Measurements from ENCODE around the gene ZNF341.
A peak's percentile ranks its signal among the peaks of the same experiment; 100 is the strongest.

Gene ZNF341

DNA sequence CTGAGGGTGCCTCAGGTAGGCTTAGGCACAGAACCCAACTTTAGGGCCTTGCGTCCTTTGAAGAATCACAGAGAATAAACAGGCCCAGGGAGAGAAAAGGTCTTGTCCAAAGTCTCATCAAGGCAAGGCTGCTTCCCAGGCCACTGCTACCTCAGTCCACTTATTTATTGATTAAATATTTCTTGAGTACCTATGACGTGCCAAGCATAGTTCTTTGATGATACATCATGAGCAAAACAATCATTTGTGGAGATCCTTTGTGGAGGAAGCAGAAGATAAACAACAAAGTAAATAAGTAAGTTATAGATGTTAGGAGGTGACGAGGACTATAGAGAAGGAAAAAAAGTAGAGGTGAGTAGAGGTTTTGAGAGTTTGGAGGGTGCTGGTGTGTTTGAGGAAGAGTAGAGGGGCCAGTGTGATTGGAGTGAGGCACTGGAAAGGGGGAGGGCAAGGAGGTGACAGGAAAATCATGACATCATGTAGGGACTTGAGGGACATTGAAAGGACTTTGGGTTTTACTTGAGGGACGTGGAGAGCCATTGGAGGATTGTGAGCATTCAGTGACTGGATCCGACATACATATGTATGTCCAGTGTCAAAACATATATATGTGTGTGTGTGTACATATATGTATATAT is 65.2 kb downstream of the ZNF341 start:
- no peak for DNase-seq

DNA sequence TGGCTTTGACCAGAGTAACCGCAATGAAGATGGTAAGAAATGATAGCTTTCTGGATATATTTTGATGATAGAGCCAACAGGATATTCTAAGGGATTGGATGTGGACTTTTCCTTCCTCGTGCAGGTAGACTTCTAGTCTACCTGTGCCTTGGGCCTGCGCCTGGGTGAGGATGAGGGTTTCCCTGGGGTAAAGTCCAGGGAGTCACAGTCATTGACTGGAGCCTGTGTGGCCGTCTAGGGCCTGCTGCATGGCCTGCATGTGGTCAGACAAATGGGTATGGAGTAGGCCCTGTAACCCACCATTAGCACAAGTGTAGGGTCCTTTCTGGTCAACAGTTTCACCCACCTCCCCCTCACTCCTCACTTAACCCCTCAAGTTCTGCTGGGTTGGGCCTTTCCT is 66.6 kb downstream of the ZNF341 start:
- no peak for DNase-seq

DNA sequence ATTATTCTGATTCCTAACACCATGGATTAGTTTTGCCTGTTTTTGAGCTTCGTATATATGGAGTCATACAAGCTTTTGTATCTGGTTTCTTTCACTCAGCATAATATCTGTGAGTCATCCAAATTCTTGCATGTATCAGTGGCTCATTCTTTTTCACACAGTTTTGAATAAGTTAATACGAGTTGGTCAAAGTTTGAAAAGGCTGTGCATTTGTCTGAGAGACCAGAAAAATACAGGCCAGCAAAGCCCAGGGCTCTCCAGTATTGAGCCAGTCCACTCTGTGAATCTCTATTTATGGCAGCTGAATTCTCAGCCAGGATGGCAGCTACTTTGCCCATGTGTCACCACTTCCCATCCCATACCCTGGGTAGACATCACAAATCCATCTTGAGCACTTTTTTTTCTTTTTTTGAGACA is 72.1 kb downstream of the ZNF341 start:
- DNase-seq: no peak

DNA sequence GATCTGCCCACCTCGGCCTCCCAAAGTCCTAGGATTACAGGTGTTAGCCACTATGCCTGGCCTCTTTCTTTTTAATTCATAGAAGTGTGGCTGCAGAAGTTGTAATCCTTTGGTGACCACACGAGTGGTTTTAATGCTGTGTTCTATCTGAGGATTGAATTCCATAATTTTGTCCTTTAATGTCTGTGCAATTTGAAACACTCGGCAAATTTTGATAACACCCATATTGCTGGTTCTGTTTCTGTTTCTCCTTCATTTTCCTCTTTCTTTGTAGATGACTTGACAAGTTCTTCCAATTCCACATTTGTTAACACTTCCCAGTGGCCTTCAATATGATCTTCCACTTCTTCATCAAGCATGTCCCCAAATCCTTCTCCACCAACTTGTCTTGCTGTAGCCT is 76.6 kb downstream of the ZNF341 start:
- DNase-seq: no peak

DNA sequence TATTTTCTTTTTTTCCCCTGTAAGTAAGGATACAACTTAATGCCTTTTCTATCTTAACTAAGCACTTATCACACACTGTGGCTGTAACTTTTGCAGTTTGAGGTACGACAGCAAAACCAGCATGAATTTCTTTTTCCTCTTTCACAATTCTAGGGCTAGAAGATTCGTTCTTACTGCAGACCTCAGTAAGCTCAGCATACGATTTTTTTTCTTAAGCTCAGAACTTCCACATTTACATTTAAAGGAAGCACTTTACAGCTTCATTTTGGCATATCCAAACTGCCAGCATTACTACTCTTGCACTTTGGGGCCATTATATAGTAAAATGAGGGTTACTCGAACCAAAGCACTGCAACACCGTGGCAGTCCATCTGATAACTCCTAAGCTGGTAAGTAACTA is 78.5 kb downstream of the ZNF341 start:
- no peak for DNase-seq

DNA sequence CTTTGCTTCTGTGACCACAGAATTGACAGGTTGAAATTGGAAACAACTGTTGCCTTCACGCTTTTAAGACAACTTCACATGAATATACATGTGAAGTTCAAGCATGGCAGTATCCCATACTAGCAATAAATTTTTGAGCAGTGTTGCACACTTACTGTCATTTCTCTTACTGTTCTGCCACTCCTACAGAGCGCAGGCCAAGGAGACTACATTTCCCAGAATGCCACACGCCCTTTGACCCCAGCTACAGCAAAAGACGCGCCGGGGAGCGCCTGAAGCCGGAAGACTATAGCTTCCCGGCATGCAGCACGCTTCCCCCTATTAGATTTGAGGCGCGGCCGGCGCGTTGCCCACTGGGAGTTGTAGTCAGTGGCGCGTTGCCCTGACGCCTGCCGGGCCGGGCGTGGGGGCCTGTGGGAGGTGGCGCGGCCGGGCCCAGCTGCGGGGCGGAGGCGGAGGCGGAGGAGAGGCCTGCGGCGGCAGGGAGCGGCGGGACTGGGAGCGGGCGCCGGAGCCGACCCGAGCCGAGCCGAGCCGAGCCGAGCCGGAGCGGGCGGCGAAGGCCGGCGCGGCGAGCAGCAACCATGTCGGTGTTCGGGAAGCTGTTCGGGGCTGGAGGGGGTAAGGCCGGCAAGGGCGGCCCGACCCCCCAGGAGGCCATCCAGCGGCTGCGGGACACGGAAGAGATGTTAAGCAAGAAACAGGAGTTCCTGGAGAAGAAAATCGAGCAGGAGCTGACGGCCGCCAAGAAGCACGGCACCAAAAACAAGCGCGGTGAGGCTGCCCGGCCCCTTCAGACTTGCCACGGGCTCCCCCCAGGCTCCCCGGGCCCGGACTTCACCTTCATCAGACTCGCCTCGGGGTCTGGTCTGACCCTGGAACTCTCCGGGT is 79.3 kb downstream of the ZNF341 start, which contains the start of gene CHMP4B:
Gene CHMP4B (plus strand): TSS at position 464 of the 891 bp plus-strand sequence. CDS start 121 bp downstream, at position 585.
- peak; percentile 96 to 98 (median 98) for DNase-seq

DNA sequence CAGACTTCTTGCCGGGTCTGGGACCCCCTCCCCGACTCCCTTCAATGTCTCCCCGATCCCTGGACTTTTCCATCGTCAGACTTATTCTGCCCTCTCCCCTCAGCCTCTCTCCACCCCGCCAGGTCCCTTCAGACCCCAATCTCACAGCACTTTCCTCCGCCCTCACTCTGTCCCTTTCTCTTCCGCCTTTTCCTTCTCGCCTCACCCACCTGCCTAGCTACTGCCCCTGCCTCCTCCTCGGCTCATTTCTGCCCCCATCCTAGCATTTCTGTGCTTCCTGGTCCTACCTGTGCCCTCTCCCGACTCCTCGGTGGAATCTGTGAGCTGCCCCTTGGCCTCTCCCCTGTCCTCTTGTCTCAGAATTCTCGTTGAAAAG is 80.0 kb downstream of the ZNF341 start:
- DNase-seq: peak in 2 of 5 donors; percentile 5 to 12

DNA sequence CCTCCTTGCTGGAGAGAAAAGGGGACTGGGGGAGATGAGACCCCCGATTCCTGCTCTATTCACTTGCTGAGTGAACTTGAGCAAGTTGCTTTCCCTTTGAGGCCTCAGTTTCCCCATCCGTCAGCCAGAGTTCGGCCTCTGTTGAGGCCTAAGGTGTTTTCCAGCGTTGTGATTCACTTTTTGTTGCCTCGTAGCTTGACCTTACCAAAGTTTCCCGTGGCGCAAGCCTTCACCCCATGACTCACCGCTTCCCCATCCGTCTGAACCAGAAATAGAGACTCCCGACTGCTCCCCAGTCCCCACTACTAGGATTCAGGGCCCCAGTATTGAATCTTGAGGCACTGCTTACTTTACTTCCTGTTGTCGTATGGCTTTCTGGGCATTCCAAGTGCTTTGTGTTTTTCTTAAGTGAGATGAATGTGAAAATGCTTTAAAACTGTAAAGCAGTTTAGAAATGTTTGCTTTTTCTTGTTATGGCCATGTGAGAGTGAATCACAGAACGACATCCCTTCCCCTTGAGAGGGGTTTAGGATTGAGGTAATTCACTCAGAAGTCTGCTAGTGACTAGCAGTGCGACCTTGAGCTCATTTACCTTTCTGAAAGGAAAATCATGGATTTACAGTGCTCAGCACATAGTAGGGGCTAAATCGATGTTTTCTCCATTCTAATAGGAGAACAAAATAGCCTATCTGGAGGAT is 80.5 kb downstream of the ZNF341 start:
- peak in 2 of 5 donors; percentile 5 to 16 for DNase-seq

DNA sequence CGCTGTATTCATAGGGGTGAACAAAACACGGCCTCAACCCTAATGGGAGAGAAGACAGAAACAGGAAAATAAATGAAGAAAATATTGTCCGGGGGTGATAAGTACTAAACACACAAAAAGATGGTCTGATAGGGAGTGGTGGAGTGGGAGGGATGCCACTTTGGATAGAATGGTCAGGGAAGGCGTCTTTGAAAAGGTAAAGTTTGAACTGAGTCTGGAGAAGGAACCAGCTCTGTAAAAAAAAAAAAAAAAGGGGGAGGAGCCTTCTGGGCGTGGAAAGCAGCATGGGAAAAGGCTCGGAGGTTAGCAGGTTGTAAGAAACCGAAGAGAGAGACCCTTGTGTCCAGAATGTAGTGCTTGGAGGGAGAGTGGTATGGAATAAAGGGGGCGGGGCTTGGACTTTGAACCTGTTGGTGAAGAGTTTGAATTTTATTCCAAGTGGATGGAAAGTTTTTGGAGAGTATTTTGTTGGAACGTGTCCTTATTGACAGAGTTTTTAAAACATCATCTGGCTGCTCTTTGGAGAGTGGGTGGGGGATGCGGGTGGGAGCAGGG is 81.2 kb downstream of the ZNF341 start:
- no peak for DNase-seq

DNA sequence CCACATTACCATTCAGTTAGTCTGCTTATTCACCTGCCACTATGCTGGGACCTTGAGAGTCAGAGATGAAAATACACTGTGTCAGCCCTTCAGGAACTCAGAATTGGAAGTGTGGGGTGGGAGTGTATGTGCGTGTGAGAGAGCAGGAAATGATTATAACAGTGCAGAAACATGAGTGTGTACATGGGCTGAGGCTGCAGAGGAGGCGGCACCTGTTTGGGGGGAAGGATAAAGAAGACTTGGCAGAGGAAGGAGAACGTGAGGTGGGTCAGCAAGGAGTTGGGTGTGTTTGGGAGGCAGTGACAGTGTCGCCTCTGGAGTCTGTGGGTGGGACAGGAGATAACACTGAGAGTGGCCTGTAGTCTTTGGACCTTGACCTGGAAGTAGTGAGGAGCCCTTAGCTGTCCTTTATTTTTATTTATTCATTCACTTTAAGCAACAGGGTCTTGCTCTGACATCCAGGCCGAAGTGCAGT is 82.5 kb downstream of the ZNF341 start:
- DNase-seq: no peak

DNA sequence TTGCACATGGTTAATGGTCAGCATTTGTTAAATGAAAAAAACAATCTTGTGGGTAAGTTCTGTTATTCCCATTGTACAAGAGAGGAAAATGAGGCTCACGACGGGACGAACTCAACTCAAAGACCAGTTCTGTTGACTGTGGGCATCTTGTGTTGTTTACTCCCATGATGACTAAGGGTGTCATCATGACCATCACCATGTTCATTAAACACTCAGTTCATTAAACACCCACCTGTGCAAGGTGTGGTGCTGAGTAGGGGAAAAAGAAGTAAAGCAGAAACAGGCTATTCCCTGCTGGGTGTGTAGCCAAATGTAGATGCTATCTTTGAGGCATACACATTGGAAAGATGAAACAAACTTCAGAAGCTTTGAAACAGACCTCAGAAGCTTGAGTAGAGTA is 83.9 kb downstream of the ZNF341 start:
- DNase-seq: no peak

DNA sequence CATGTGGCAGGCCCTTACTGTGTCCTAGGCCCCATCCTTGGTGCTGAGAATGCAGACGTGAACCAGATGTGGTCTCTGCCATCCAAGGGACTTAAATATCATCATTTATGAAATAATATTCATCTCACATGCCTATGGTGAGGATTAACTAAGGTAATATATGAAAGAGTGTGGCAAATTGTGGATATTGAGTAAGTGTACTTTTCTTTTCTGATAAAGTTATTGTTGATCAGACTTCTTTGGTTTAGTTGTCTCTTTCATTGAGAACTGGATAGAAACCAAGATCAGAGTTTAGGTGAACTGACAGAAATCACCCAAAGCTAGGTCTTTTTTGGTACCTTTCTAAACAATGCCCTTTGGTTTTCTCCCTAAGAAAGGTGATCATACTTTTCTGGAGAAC is 84.4 kb downstream of the ZNF341 start:
- no peak for DNase-seq

DNA sequence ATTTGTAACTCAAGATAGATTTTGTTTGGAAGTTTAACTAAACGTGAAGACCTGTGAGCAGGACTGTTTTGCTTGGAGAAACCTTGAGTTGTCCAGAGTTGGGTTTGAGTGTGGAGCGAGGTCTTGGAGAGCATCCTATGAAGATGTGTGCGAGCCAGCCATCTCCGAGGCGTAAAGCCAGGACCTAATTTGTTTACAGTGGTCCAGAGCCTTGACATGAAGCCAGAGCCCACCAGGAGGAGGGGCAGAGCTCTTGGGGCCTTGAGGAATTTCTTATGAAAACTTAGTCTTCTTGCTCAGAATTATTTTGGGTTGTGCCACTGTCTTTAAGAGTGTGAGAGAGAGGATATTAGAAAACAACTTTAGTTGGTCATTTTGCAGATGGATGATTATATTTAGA is 85.6 kb downstream of the ZNF341 start:
- no peak for DNase-seq

DNA sequence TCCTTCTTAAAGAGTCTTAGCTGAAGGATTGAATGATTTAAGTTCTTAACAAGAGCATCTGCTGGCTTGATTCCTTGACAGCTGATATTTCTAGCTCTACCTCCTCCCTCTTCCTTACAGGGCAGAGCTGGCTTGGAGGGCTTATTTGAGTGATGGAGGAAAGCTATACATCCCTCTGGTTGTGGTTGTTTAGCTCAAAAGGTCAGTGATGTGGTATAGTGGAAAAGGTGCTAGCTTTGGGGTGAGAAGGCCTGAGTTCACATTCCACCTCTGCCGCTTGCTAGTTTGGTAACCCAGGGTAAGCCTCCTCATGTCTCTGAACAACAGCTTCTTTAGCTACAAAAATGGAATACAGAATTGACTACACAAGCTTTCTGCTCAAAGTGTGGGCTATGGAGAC is 87.7 kb downstream of the ZNF341 start:
- DNase-seq: no peak

DNA sequence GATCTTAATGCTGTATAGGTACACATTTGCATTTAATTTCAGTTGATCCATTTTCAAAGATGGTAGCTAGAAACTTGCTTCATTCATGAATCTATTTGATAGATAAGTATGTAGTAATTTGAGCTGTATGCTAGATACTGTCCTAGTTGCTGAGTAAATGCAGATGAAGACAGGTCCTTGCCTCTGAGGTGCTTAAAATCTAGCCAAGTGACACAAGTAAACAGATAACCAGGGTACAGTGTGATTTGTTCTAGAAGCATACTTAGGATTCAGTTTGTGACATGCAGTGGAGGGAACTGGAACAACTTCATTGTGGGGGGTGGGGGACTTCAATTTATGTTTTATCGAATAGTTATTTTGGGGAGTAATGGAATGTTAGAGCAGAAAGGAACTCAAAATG is 88.6 kb downstream of the ZNF341 start:
- no peak for DNase-seq

DNA sequence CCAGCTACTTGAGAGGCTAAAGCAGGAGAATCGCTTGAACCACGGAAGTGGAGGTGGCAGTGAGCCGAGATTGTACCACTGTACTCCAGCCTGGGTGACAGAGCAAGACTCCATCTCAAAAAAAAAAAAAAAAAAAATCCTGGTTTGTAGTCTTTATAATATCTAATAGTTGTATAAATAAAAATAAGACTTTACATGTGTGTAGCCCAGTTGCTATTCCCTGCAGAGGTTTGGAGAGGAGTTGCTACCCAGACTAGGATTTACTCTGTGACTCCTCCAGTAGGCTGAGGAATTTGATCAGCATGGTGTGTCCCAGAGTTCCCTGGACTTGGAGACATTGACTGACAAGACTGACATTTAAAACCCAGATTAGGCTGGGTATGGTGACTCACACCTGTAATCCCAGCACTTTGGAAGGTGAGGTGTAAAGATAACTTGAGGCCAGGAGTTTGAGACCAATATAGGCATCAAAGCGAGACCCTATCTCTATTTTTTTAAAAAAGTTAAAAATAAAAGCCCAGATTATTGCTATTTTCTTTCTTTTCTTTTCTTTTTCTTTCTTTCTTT is 89.6 kb downstream of the ZNF341 start:
- no peak for DNase-seq

DNA sequence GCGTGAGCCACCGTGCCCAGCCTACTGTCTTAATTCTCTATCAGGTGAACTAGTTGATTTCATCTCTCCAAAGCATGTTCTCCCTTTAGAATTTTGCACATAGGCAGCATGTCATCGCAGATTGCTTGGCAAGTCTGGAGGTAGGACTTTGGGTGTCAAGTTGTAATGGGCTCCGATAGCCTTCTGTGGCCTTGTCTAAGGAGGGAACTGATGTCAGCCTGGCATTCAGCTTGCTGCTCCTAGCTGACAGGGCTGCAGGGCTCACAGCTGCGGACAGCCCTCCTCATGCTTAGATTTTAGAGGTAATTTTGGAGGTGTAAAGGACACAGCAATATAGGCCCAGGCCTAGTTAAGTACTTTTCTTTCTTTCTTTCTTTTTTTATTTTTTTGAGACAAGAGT is 90.6 kb downstream of the ZNF341 start:
- no peak for DNase-seq

DNA sequence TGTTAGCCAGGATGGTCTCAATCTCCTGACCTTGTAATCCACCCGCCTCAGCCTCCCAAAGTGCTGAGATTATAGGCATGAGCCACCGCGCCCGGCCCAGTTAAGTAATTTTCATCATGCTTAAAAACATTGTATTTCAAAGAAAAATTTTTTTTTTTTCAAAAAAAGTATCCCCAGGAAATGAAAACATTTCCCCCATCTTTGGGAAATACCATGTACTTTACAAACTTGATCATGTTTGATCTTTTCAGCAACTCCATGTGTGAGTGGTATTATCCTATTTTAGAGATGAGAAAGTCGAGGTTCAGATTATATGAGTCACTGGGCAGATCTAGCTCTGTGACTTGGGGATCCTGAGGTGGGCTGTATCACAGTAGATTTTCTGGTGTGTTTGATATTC is 91.2 kb downstream of the ZNF341 start:
- no peak for DNase-seq

DNA sequence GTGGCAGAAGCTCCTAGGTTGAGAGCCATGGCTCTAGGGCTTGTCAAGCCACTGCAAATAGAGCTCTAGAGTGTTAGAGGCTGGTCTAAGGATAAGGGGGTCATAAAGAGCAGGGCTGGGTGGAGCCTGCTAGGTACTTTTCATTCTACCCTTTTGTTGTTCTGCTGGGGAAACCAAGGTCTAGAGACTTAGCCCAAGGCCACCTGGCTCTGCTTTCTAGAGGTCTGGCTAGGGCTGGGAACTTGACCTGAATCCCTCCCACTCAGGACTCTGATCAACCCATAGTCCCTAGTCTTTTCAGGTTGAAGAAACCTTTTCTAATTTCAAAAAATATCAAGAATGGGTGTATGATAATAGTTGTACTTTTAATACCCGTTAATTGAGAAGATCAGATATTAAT is 93.1 kb downstream of the ZNF341 start:
- no peak for DNase-seq

DNA sequence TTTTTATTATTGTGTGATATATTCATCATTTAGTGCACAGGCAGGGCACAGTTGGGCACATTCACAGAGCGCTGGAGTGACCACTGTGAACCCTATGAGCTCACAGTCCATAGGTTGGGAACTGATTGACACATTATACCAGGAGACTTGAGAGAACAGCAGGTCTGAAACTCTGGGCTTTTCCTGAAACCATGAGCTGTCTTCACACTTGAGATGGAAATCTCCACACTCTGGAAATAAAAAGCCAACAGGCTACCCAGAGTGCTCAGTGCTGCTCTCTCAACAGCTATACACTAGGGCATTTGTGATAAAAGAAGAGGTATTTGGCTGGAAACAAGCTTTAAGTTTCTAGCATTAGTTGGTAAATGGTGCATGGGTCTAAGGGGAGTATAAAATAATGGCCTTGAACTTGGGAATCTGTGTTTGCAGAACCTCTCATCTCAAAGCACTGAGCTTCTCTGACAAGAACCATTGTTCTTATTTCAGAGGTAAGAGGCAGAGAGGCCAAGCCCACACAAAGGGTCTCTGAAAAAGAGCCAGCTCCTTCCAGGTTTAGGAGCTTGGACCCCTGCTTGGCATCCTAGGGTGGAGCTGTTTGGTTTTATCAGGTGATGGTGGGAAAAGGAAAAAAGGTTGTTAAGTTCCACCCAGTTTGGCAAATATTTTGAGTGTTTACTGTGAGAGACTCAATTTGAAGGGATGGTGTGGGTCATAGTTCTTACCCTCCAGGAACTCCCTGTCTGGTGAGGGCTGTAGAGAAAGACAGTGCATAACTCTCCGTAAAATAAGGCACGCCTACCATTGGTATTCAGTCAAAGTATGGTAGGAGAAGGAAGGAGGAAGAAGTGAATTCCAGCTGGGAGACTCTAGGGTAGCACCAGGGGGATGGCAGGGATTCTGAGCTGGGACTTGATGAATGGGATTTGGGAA is 93.8 kb downstream of the ZNF341 start:
- DNase-seq: no peak

DNA sequence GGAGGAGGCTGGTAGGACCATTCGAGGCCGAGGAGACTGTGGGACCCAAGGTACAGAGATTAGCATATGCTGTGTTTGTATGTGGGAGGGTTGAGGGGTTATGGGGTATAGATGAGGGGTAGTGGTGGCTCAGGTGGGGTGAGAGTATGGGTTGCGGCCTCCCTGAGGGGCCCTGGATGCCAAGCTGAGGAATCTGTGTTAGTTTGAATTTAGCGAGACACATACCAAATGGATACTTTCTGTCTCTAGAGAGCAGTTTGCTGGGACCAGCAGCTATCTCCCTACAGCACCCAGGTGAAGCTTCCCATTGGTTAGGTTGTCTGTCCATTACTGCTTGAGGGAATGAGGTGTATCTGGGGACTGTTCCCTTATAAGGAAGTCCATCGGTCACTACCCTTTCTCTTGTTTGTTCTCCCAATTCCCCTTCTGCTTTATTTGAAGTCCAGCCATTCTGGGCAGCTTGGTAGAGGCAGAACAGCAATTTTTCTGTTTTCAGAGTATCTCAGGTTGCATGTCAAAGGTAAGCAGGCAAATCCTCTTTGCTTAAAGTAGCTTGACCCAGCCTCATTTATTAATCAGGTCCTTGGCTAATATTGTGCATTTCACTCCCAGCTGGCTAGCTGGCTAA is 94.6 kb downstream of the ZNF341 start:
- DNase-seq: no peak
